GM12878 (cell line): Measurements from ENCODE around the gene ITGA11.

Experiments used
- CBX5 ChIP-seq: sonication (generic); IDR thresholded peaks from 2 replicates; pipeline ENCODE4 v1.6.1; 2016; ENCODE audit warnings: low read depth, moderate library complexity, mild to moderate bottlenecking, inconsistent platforms
- CEBPB ChIP-seq, 2 experiments: fragments of 150-350 bp in 1 of 2; IDR thresholded peaks; 2 replicates each; pipeline ENCODE4 v1.6.1; 2012 to 2014; ENCODE audit warnings: low read depth in 2 of 2, low read length in 2 of 2, borderline replicate concordance in 1 of 2, inconsistent platforms in 1 of 2
- EP300 ChIP-seq, 2 experiments: fragments of 150-350 bp in 1 of 2; IDR thresholded peaks; 2 replicates each; pipeline ENCODE4 v1.6.1; 2011 to 2012; ENCODE audit warnings: low read depth in 2 of 2, low read length in 2 of 2, borderline replicate concordance in 1 of 2, improper control_type of control experiment in 1 of 2, inconsistent platforms in 1 of 2; ENCODE audit not compliant: control insufficient read depth in 1 of 2
- ETV6 ChIP-seq, 2 experiments: fragments of 450-650 bp in 1 of 2; IDR thresholded peaks in 1 of 2; conservative IDR thresholded peaks in 1 of 2; 2 replicates each; pipeline ENCODE4 v1.6.1; 2014; ENCODE audit warnings: antibody characterized with exemption in 1 of 2, borderline replicate concordance in 1 of 2, low read depth in 1 of 2, mild to moderate bottlenecking in 1 of 2, moderate library complexity in 1 of 2
- PAX5 ChIP-seq: IDR thresholded peaks from 2 replicates; pipeline ENCODE4 v1.6.1; 2011; ENCODE audit warnings: low read depth, low read length, borderline replicate concordance
- POLR2AphosphoS5 ChIP-seq: IDR thresholded peaks from 2 replicates; pipeline ENCODE4 v1.6.1; 2011; ENCODE audit warnings: mild to moderate bottlenecking, low read length, inconsistent platforms
- RFX5 ChIP-seq: IDR thresholded peaks from 2 replicates; pipeline ENCODE4 v1.6.1; 2011; ENCODE audit warnings: low read depth, low read length, improper control_type of control experiment
- SIN3A ChIP-seq: IDR thresholded peaks from 2 replicates; pipeline ENCODE4 v1.6.1; 2012; ENCODE audit warnings: low read depth, low read length, improper control_type of control experiment
- SRF ChIP-seq, 2 experiments: IDR thresholded peaks; 2 replicates each; pipeline ENCODE4 v1.6.1; 2011; ENCODE audit warnings: low read depth in 2 of 2, low read length in 2 of 2, mild to moderate bottlenecking in 1 of 2, moderate library complexity in 1 of 2
- YY1 ChIP-seq: IDR thresholded peaks from 2 replicates; pipeline ENCODE4 v1.6.1; 2011; ENCODE audit warnings: low read depth, mild to moderate bottlenecking, low read length
- TF ChIP-seq, protein P1 (sequence below), 3 experiments: IDR thresholded peaks in 2 of 3; conservative IDR thresholded peaks in 1 of 3; 2 replicates each; pipeline ENCODE4 v1.5.1; 2011; ENCODE audit warnings: low read depth in 3 of 3, low read length in 3 of 3, mild to moderate bottlenecking in 3 of 3, control low read depth in 2 of 3, moderate library complexity in 2 of 3, inconsistent platforms in 1 of 3, mixed read lengths in 1 of 3; ENCODE audit not compliant: control insufficient read depth in 2 of 3, insufficient read depth in 1 of 3; ENCODE audit errors: extremely low read depth in 1 of 3
- TF ChIP-seq, protein P2 (sequence below): fragments of 450-650 bp; IDR thresholded peaks from 2 replicates; pipeline ENCODE4 v1.6.1; 2017; ENCODE audit warnings: mild to moderate bottlenecking, moderate library complexity

DNA sequence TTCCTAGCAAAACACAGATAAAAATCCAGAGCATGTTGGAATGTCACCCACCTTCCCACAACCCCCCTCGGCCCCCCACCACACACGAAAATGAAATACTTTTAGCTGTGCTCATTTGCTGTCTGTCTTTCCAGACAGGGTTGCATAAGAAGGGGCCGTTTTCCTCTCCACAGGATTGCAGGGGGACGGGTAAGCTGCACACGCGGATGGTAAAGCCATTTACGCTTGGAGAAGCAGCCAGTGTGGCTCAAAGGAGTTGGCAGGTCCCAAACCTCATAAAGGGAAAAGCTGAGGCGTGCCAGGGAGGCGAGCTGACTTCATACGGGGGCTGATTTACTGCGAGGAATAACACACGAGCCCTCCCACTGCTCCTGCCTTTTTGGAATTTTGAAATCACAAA is 47.4 kb upstream of the ITGA11 start:
- no peak for TF ChIP-seq EP300 (IDR thresholded peaks at IDR 0.05; ENCODE audit: borderline replicate concordance in 1 of 2, control insufficient read depth in 1 of 2, low read depth in 2 of 2, low read length in 2 of 2)
- TF ChIP-seq, protein P1, sequence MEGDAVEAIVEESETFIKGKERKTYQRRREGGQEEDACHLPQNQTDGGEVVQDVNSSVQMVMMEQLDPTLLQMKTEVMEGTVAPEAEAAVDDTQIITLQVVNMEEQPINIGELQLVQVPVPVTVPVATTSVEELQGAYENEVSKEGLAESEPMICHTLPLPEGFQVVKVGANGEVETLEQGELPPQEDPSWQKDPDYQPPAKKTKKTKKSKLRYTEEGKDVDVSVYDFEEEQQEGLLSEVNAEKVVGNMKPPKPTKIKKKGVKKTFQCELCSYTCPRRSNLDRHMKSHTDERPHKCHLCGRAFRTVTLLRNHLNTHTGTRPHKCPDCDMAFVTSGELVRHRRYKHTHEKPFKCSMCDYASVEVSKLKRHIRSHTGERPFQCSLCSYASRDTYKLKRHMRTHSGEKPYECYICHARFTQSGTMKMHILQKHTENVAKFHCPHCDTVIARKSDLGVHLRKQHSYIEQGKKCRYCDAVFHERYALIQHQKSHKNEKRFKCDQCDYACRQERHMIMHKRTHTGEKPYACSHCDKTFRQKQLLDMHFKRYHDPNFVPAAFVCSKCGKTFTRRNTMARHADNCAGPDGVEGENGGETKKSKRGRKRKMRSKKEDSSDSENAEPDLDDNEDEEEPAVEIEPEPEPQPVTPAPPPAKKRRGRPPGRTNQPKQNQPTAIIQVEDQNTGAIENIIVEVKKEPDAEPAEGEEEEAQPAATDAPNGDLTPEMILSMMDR (IDR thresholded peaks at IDR 0.05 in 2 of 3, conservative IDR thresholded peaks at IDR 0.05 in 1 of 3; ENCODE audit: control insufficient read depth in 2 of 3, extremely low read depth in 1 of 3, insufficient read depth in 1 of 3, low read depth in 3 of 3, low read length in 3 of 3): no peak
- no peak for TF ChIP-seq ETV6 (conservative IDR thresholded peaks at IDR 0.05 in 1 of 2, IDR thresholded peaks at IDR 0.05 in 1 of 2; ENCODE audit: borderline replicate concordance in 1 of 2, low read depth in 1 of 2)
- TF ChIP-seq CBX5: no peak
- TF ChIP-seq POLR2AphosphoS5: no peak
- TF ChIP-seq, protein P2, sequence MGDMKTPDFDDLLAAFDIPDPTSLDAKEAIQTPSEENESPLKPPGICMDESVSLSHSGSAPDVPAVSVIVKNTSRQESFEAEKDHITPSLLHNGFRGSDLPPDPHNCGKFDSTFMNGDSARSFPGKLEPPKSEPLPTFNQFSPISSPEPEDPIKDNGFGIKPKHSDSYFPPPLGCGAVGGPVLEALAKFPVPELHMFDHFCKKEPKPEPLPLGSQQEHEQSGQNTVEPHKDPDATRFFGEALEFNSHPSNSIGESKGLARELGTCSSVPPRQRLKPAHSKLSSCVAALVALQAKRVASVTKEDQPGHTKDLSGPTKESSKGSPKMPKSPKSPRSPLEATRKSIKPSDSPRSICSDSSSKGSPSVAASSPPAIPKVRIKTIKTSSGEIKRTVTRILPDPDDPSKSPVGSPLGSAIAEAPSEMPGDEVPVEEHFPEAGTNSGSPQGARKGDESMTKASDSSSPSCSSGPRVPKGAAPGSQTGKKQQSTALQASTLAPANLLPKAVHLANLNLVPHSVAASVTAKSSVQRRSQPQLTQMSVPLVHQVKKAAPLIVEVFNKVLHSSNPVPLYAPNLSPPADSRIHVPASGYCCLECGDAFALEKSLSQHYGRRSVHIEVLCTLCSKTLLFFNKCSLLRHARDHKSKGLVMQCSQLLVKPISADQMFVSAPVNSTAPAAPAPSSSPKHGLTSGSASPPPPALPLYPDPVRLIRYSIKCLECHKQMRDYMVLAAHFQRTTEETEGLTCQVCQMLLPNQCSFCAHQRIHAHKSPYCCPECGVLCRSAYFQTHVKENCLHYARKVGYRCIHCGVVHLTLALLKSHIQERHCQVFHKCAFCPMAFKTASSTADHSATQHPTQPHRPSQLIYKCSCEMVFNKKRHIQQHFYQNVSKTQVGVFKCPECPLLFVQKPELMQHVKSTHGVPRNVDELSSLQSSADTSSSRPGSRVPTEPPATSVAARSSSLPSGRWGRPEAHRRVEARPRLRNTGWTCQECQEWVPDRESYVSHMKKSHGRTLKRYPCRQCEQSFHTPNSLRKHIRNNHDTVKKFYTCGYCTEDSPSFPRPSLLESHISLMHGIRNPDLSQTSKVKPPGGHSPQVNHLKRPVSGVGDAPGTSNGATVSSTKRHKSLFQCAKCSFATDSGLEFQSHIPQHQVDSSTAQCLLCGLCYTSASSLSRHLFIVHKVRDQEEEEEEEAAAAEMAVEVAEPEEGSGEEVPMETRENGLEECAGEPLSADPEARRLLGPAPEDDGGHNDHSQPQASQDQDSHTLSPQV: no peak
- TF ChIP-seq YY1: no peak
- no peak for TF ChIP-seq RFX5
- no peak for TF ChIP-seq SIN3A
- no peak for TF ChIP-seq PAX5
- TF ChIP-seq CEBPB (IDR thresholded peaks at IDR 0.05; ENCODE audit: borderline replicate concordance in 1 of 2, low read depth in 2 of 2, low read length in 2 of 2): no peak
- TF ChIP-seq SRF (IDR thresholded peaks at IDR 0.05; ENCODE audit: low read depth in 2 of 2, low read length in 2 of 2): no peak
